Sigmoid colon (tissue), 4 donors: ENCODE measurements around the gene ENTHD1.
"Not testable (repeated sequence)": the region's sequence is repeated elsewhere in the genome, so short reads cannot be mapped to it uniquely, and the experiment has no call there.

Experiments used
- CTCF ChIP-seq, 4 experiments: fragments of 450-650 bp in 3 of 4; fragments of 200-600 bp in 1 of 4; IDR thresholded peaks; one replicate each; pipeline ENCODE4 v1.5.1; 2016 to 2019; ENCODE audit warnings: antibody characterized with exemption in 4 of 4, mild to moderate bottlenecking in 3 of 4, moderate library complexity in 2 of 4
- EP300 ChIP-seq, 4 donors: sonication (generic); formaldehyde crosslinking; IDR thresholded peaks; one replicate each; pipeline ENCODE4 v1.6.1; 2017; ENCODE audit warnings: antibody characterized with exemption in 4 of 4
- POLR2A ChIP-seq, 2 donors: fragments of 450-650 bp; IDR thresholded peaks; one replicate each; pipeline ENCODE4 v1.6.1; 2016; ENCODE audit warnings: antibody characterized with exemption in 2 of 2, mild to moderate bottlenecking in 2 of 2, moderate library complexity in 2 of 2
- POLR2AphosphoS5 ChIP-seq, 4 donors: sonication (generic); formaldehyde crosslinking; IDR thresholded peaks; one replicate each; pipeline ENCODE4 v1.6.1; 2017; ENCODE audit warnings: antibody characterized with exemption in 4 of 4

DNA sequence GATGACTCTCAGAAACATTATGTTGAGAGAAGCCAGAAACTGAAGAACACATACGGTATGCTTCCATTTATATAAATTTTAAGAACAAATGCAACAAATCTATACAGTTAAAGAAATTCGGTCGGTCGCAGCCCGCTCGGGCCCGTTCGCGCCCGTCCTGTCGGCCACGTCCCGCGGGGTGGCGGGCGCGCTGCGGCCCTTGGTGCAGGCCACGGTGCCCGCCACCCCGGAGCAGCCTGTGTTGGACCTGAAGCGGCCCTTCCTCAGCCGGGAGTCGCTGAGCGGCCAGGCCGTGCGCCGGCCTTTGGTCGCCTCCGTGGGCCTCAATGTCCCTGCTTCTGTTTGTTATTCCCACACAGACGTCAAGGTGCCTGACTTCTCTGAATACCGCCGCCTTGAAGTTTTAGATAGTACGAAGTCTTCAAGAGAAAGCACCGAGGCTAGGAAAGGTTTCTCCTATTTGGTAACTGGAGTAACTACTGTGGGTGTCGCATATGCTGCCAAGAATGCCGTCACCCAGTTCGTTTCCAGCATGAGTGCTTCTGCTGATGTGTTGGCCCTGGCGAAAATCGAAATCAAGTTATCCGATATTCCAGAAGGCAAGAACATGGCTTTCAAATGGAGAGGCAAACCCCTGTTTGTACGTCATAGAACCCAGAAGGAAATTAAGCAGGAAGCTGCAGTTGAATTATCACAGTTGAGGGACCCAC lies 18.2 kb downstream of the ENTHD1 start:
- TF ChIP-seq CTCF, POLR2AphosphoS5, POLR2A, EP300 (IDR thresholded peaks at IDR 0.05): not testable (repeated sequence)
